Ovary (tissue), 9 donors: ENCODE results near the gene KIAA1671. TPM values are rescaled to one million over a fixed set of nuclear protein-coding genes. Genes with fewer than 3 reads are reported as not detected.

ENCODE experiments used
- DNase-seq, 5 donors: peaks; one replicate each; pipeline ENCODE4 v3.0.0-alpha.2; 2019 to 2020
- H3K27ac ChIP-seq, 2 donors: fragments of 200-600 bp; one replicate each; pipeline versions ENCODE4 v1.5.1 to v1.8.0; 2019 to 2022
- H3K27me3 ChIP-seq: fragments of 200-600 bp; one replicate; pipeline ENCODE4 v1.8.0; 2022
- H3K36me3 ChIP-seq: fragments of 200-600 bp; sonication (generic); one replicate; pipeline ENCODE4 v1.5.1; 2019
- H3K4me1 ChIP-seq: one replicate; pipeline ENCODE4 v1.8.1; 2013; ENCODE audit warnings: mild to moderate bottlenecking, moderate library complexity; ENCODE audit not compliant: insufficient read depth
- H3K4me3 ChIP-seq: fragments of 200-600 bp; sonication (generic); one replicate; pipeline ENCODE4 v1.5.1; 2017
- H3K9me3 ChIP-seq, 2 donors: fragments of 200-600 bp in 1 of 2; sonication (generic) in 1 of 2; one replicate each; pipeline versions ENCODE4 v1.5.1 to v1.8.1; 2013 to 2019; ENCODE audit warnings: mild to moderate bottlenecking in 1 of 2, moderate library complexity in 1 of 2
- CTCF ChIP-seq, 3 donors: fragments of 450-650 bp in 2 of 3; fragments of 200-600 bp in 1 of 3; IDR thresholded peaks; one replicate each; pipeline versions ENCODE4 v1.5.1 to v1.8.0; 2016 to 2022; ENCODE audit warnings: antibody characterized with exemption in 3 of 3, mild to moderate bottlenecking in 1 of 3
- EP300 ChIP-seq: sonication (generic); formaldehyde crosslinking; IDR thresholded peaks from one replicate; pipeline ENCODE4 v1.6.1; 2017; ENCODE audit warnings: antibody characterized with exemption
- POLR2A ChIP-seq: fragments of 450-650 bp; IDR thresholded peaks from one replicate; pipeline ENCODE4 v1.6.1; 2017; ENCODE audit warnings: antibody characterized with exemption, mild to moderate bottlenecking, moderate library complexity
- WGBS, 3 donors: extraction: QIAGEN DNeasy Blood & Tissue Kit in 1 of 3; methylation state at CpG; one replicate each; pipeline versions ENCODE4 v1.1.5 to v1.1.7; 2013 to 2017; 5-methylcytosine and 5-hydroxymethylcytosine counted together
- intact Hi-C, 4 donors: fragments of 100-400 bp; cut with DNase I; formaldehyde crosslinking; loops; one replicate each; pipeline versions ENCODE4 v1.11.0 to v1.15.1; 2022 to 2023
- polyA plus RNA-seq, 2 donors: library from polyadenylated mRNA; stranded (reverse); fragments of 200-250 nt in 1 of 2; fragments of 350-450 nt in 1 of 2; fragmentation: Illumina TruSeq in 1 of 2; extraction: RNeasy Lipid Tissue Mini Kit (QIAGEN cat#74804) in 1 of 2; gene quantifications; one replicate each; pipeline ENCODE4 v1.2.3, GENCODE V29; 2013 to 2014
- total RNA-seq, 7 donors: library from RNA; depleted of rRNA in 2 of 7; stranded (reverse); fragments of >200 nt in 2 of 7; fragmentation: NEBNext Ultra II Directional in 3 of 7; extraction: Animal tissue kit (Norgen Biotek cat#: 25700) in 3 of 7; gene quantifications; one replicate each; pipeline versions ENCODE4 v1.1.0 to v1.2.4, GENCODE V29; 2016 to 2023
- donor health status: DM: no; HTN: no; CAD: no; lungs with moderate emphysema.
- donor health status: DM: no; HTN: no; CAD: no.
- donor health status: Bipolar disorder and iron deficiency.
- donor health status: DM: yes; HTN: yes; CAD: no.
- donor health status: DM: no; HTN: no; CAD: no.
- donor health status: DM: yes; HTN: yes; CAD: no.

Gene KIAA1671
- total and polyA plus RNA-seq, 9 donors, result 9.8 to 27.9 (median 24.5) TPM

GRCh38 chr22:25000686-25001085 is 48.2 kb downstream of the KIAA1671 start:
- H3K4me3 ChIP-seq, result no peak overlapping the region
- no peaks in the 10 kb centered on the region for H3K9me3 ChIP-seq
- 73 to 83% (median 74%) methylated on average over 8 of the region's 8 CpGs for WGBS, 3 donors
- DNase-seq, result no peak
- H3K27me3 ChIP-seq, result no peaks in the 10 kb centered on the region
- H3K36me3 ChIP-seq, result no peaks in the 10 kb centered on the region
- H3K27ac ChIP-seq, result no peak overlapping the region
- H3K4me1 ChIP-seq, result no peaks in the 10 kb centered on the region
- intact Hi-C loops, result no loop called here
- TF ChIP-seq CTCF (IDR thresholded peaks at IDR 0.05) (no peak), EP300 (no peak), POLR2A (no peak)

GRCh38 chr22:25002241-25002985 is 49.9 kb downstream of the KIAA1671 start:
- intact Hi-C loops, result no loop called here
- no peaks in the 10 kb centered on the region for H3K27me3 ChIP-seq

GRCh38 chr22:25006354-25006753 is 53.8 kb downstream of the KIAA1671 start:
- H3K27me3 ChIP-seq, result no peaks in the 10 kb centered on the region
- H3K9me3 ChIP-seq, result no peaks in the 10 kb centered on the region
- no peak overlapping the region for H3K4me3 ChIP-seq
- no peaks in the 10 kb centered on the region for H3K4me1 ChIP-seq
- no peak for DNase-seq
- WGBS, 3 donors, result 76 to 94% (median 90%) methylated on average over 4 of the region's 4 CpGs
- no peak for TF ChIP-seq POLR2A
- no peak for TF ChIP-seq CTCF (IDR thresholded peaks at IDR 0.05)
- TF ChIP-seq EP300, result no peak
- intact Hi-C loops, result no loop called here
- no peaks in the 10 kb centered on the region for H3K36me3 ChIP-seq
- H3K27ac ChIP-seq, result no peak overlapping the region

More at GRCh38 chr22:25002241-25002985, 49.9 kb downstream of the KIAA1671 start:
- DNase-seq, result no peak
- 32 to 42% (median 33%) methylated on average over 1 of the region's 1 CpG for WGBS, 3 donors
- Histone ChIP-seq H3K4me1 (no peaks in the 10 kb centered on the region), H3K36me3 (no peaks in the 10 kb centered on the region), H3K9me3 (no peaks in the 10 kb centered on the region), H3K4me3 (no peak overlapping the region), H3K27ac (no peak overlapping the region)
- no peak for TF ChIP-seq CTCF (IDR thresholded peaks at IDR 0.05)
- TF ChIP-seq EP300, result no peak
- no peak for TF ChIP-seq POLR2A

GRCh38 chr22:25007444-25008106 is 55.1 kb downstream of the KIAA1671 start:
- Histone ChIP-seq H3K36me3 (no peaks in the 10 kb centered on the region), H3K27me3 (no peaks in the 10 kb centered on the region), H3K27ac (no peak overlapping the region), H3K4me3 (no peak overlapping the region), H3K9me3 (no peaks in the 10 kb centered on the region), H3K4me1 (no peaks in the 10 kb centered on the region)
- 93 to 94% (median 93%) methylated on average over 10 of the region's 10 CpGs for WGBS, 3 donors
- intact Hi-C loops, result no loop called here
- DNase-seq, result no peak
- TF ChIP-seq CTCF (IDR thresholded peaks at IDR 0.05) (no peak), EP300 (no peak), POLR2A (no peak)
